ENCODE results near the gene MSMP.

MSMP gene

GRCh38 chr9:35769763-35770162, 15.7 kb upstream of the MSMP start:
- H3K4me3 ChIP-seq (ENCODE audit: low read length): no peak overlapping the region
- H3K36me3 ChIP-seq (ENCODE audit: control insufficient read depth, low read depth, low read length): no peaks in the 10 kb centered on the region
- no peak overlapping the region for H3K27ac ChIP-seq (ENCODE audit: low read length)
- no peaks in the 10 kb centered on the region for H3K27me3 ChIP-seq (ENCODE audit: control insufficient read depth, insufficient read depth, low read length)
- H3K9ac ChIP-seq (ENCODE audit: low read length): no peak overlapping the region
- H3K9me3 ChIP-seq (ENCODE audit: control insufficient read depth, low read depth, low read length): no peaks in the 10 kb centered on the region
- no peaks in the 10 kb centered on the region for H3K4me1 ChIP-seq (ENCODE audit: control insufficient read depth, low read depth, low read length)

GRCh38 chr9:35767458-35767857, 13.4 kb upstream of the MSMP start:
- Histone ChIP-seq H3K36me3 (ENCODE audit: control insufficient read depth, low read depth, low read length) (no peaks in the 10 kb centered on the region), H3K27ac (ENCODE audit: low read length) (no peak overlapping the region), H3K9ac (ENCODE audit: low read length) (no peak overlapping the region), H3K27me3 (ENCODE audit: control insufficient read depth, insufficient read depth, low read length) (no peaks in the 10 kb centered on the region), H3K9me3 (ENCODE audit: control insufficient read depth, low read depth, low read length) (no peaks in the 10 kb centered on the region), H3K4me3 (ENCODE audit: low read length) (no peak overlapping the region), H3K4me1 (ENCODE audit: control insufficient read depth, low read depth, low read length) (no peaks in the 10 kb centered on the region)

GRCh38 chr9:35766997-35767396, 12.9 kb upstream of the MSMP start:
- no peaks in the 10 kb centered on the region for H3K4me1 ChIP-seq (ENCODE audit: control insufficient read depth, low read depth, low read length)
- H3K9ac ChIP-seq (ENCODE audit: low read length): no peak overlapping the region
- H3K36me3 ChIP-seq (ENCODE audit: control insufficient read depth, low read depth, low read length): no peaks in the 10 kb centered on the region
- H3K9me3 ChIP-seq (ENCODE audit: control insufficient read depth, low read depth, low read length): no peaks in the 10 kb centered on the region
- H3K27me3 ChIP-seq (ENCODE audit: control insufficient read depth, insufficient read depth, low read length): no peaks in the 10 kb centered on the region
- no peak overlapping the region for H3K4me3 ChIP-seq (ENCODE audit: low read length)
- no peak overlapping the region for H3K27ac ChIP-seq (ENCODE audit: low read length)

GRCh38 chr9:35763803-35764202, 9.7 kb upstream of the MSMP start:
- Histone ChIP-seq H3K4me3 (ENCODE audit: low read length) (no peak overlapping the region), H3K9me3 (ENCODE audit: control insufficient read depth, low read depth, low read length) (no peaks in the 10 kb centered on the region), H3K27ac (ENCODE audit: low read length) (no peak overlapping the region), H3K4me1 (ENCODE audit: control insufficient read depth, low read depth, low read length) (no peaks in the 10 kb centered on the region), H3K9ac (ENCODE audit: low read length) (no peak overlapping the region), H3K36me3 (ENCODE audit: control insufficient read depth, low read depth, low read length) (no peaks in the 10 kb centered on the region), H3K27me3 (ENCODE audit: control insufficient read depth, insufficient read depth, low read length) (no peaks in the 10 kb centered on the region)

DNA sequence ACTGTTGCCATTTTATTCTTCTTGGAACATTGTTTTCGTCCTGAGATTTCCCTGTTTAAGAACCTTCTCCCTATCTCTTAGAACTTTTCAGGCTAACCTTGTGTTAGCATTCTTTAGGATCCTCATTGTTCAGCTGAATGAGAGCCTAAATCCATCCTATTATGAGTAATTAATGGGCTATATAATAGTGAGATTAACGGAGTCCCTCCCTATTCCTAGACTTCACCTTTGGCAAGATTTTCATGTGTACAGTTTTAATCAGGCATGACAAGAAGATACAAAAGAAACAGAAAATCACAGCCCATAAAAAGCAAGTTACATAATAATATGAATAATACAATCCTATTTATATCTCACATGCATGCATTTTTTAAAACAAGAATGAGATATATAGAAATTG, 9.1 kb upstream of the MSMP start:
- no peak overlapping the region for H3K4me3 ChIP-seq (ENCODE audit: low read length)
- no peaks in the 10 kb centered on the region for H3K27me3 ChIP-seq (ENCODE audit: control insufficient read depth, insufficient read depth, low read length)
- H3K9me3 ChIP-seq (ENCODE audit: control insufficient read depth, low read depth, low read length): no peaks in the 10 kb centered on the region
- H3K9ac ChIP-seq (ENCODE audit: low read length): no peak overlapping the region
- H3K36me3 ChIP-seq (ENCODE audit: control insufficient read depth, low read depth, low read length): no peaks in the 10 kb centered on the region
- H3K27ac ChIP-seq (ENCODE audit: low read length): no peak overlapping the region
- H3K4me1 ChIP-seq (ENCODE audit: control insufficient read depth, low read depth, low read length): peaks cover 2% of the 10 kb centered on the region

DNA sequence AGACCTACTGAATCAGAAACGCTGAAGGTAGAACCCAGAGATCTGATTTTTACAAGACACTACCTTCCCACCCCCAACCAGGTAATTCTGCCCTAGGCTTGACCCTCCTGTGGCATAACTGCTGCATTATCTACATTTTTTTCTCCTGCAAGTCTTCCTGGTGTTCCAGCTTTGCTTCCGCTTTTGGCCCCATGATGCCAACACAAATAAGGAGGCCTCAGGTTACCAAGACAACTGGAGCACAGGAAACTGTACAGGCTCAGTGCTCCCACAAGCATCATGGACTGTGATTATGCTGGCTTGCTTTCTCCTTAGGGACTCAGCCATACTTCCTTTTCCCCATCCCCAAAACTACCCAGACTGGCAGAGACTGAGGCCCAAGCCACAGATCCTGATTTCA, 6.6 kb upstream of the MSMP start:
- Histone ChIP-seq H3K9me3 (ENCODE audit: control insufficient read depth, low read depth, low read length) (no peaks in the 10 kb centered on the region), H3K27ac (ENCODE audit: low read length) (no peak overlapping the region), H3K4me1 (ENCODE audit: control insufficient read depth, low read depth, low read length) (peaks cover 6% of the 10 kb centered on the region), H3K4me3 (ENCODE audit: low read length) (no peak overlapping the region), H3K36me3 (ENCODE audit: control insufficient read depth, low read depth, low read length) (no peaks in the 10 kb centered on the region), H3K9ac (ENCODE audit: low read length) (no peak overlapping the region), H3K27me3 (ENCODE audit: control insufficient read depth, insufficient read depth, low read length) (no peaks in the 10 kb centered on the region)

- H3K27ac ChIP-seq (ENCODE audit: low read length): no peak overlapping the region
- no peaks in the 10 kb centered on the region for H3K27me3 ChIP-seq (ENCODE audit: control insufficient read depth, insufficient read depth, low read length)
- H3K4me3 ChIP-seq (ENCODE audit: low read length): no peak overlapping the region
- no peak overlapping the region for H3K9ac ChIP-seq (ENCODE audit: low read length)
- H3K36me3 ChIP-seq (ENCODE audit: control insufficient read depth, low read depth, low read length): no peaks in the 10 kb centered on the region
- peaks cover 6% of the 10 kb centered on the region for H3K4me1 ChIP-seq (ENCODE audit: control insufficient read depth, low read depth, low read length)
- no peaks in the 10 kb centered on the region for H3K9me3 ChIP-seq (ENCODE audit: control insufficient read depth, low read depth, low read length)
Observed at GRCh38 chr9:35759795-35760194, 5.7 kb upstream of the MSMP start.

- Histone ChIP-seq H3K36me3 (ENCODE audit: control insufficient read depth, low read depth, low read length) (peaks cover 4% of the 10 kb centered on the region), H3K4me3 (ENCODE audit: low read length) (peak overlapping the region; percentile 76), H3K27me3 (ENCODE audit: control insufficient read depth, insufficient read depth, low read length) (no peaks in the 10 kb centered on the region), H3K9ac (ENCODE audit: low read length) (no peak overlapping the region), H3K27ac (ENCODE audit: low read length) (no peak overlapping the region), H3K9me3 (ENCODE audit: control insufficient read depth, low read depth, low read length) (no peaks in the 10 kb centered on the region), H3K4me1 (ENCODE audit: control insufficient read depth, low read depth, low read length) (peaks cover 6% of the 10 kb centered on the region)
Observed at GRCh38 chr9:35758475-35759050, 4.5 kb upstream of the MSMP start.

DNA sequence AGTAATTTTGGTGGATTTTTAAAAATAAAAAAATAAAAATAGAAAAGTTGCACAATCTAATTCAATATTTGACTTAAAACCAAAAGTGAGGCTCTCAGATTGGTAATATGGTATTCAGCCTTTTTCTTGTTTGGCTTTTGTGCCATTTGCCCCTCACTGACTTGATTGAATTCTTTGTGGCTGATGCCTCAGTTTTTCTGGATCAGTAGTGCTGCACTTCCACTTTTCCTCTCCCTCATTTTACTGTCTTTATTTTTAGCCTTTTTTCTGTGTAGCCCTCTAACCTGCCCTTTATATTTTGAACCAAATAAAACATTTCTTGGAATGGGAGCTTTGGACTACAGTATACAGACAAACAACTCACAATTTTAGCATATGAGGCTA, 3.8 kb upstream of the MSMP start:
- Histone ChIP-seq H3K4me1 (ENCODE audit: control insufficient read depth, low read depth, low read length) (peaks cover 6% of the 10 kb centered on the region), H3K9ac (ENCODE audit: low read length) (peak overlapping the region; percentile 77), H3K27ac (ENCODE audit: low read length) (no peak overlapping the region), H3K27me3 (ENCODE audit: control insufficient read depth, insufficient read depth, low read length) (no peaks in the 10 kb centered on the region), H3K4me3 (ENCODE audit: low read length) (peak overlapping the region; percentile 76), H3K36me3 (ENCODE audit: control insufficient read depth, low read depth, low read length) (peaks cover 10% of the 10 kb centered on the region), H3K9me3 (ENCODE audit: control insufficient read depth, low read depth, low read length) (no peaks in the 10 kb centered on the region)

DNA sequence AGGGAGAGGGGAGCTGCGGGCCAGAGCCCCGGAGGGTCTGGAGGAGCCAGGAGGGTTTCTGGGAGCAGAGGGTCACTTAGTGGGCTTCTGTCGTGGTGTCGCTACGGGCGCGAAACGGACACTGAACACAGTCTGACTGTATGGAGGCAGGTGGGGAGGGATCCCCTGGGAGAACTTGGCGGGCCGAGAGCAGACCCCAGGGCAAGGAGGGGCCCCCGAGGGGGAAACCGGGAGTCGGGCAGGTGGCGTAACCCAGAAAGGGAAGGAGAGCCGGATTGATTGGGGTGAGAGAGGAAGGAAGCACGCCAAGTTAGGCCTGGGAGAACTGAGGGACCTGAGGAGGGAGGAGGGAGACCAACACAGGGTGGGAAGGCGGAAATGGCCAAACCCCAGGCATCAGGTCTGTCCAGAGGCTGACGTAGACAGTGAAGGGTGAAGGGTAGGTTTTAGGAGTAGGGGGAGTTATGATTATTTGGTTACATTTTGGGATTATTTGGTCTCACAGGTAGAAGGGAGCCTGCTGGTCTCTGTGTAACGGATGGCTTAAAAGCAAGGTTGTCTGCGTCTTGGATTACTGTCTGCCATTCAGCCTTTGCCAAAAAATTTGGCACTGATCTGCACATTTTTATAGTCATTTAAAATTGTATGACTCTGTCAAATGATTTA, 3.3 kb upstream of the MSMP start:
- H3K9ac ChIP-seq (ENCODE audit: low read length): peak overlapping the region; percentile 77
- peak overlapping the region; percentile 44 for H3K27ac ChIP-seq (ENCODE audit: low read length)
- H3K9me3 ChIP-seq (ENCODE audit: control insufficient read depth, low read depth, low read length): no peaks in the 10 kb centered on the region
- peaks cover 15% of the 10 kb centered on the region for H3K36me3 ChIP-seq (ENCODE audit: control insufficient read depth, low read depth, low read length)
- peak overlapping the region; percentile 76 for H3K4me3 ChIP-seq (ENCODE audit: low read length)
- H3K27me3 ChIP-seq (ENCODE audit: control insufficient read depth, insufficient read depth, low read length): no peaks in the 10 kb centered on the region
- H3K4me1 ChIP-seq (ENCODE audit: control insufficient read depth, low read depth, low read length): peaks cover 6% of the 10 kb centered on the region

DNA sequence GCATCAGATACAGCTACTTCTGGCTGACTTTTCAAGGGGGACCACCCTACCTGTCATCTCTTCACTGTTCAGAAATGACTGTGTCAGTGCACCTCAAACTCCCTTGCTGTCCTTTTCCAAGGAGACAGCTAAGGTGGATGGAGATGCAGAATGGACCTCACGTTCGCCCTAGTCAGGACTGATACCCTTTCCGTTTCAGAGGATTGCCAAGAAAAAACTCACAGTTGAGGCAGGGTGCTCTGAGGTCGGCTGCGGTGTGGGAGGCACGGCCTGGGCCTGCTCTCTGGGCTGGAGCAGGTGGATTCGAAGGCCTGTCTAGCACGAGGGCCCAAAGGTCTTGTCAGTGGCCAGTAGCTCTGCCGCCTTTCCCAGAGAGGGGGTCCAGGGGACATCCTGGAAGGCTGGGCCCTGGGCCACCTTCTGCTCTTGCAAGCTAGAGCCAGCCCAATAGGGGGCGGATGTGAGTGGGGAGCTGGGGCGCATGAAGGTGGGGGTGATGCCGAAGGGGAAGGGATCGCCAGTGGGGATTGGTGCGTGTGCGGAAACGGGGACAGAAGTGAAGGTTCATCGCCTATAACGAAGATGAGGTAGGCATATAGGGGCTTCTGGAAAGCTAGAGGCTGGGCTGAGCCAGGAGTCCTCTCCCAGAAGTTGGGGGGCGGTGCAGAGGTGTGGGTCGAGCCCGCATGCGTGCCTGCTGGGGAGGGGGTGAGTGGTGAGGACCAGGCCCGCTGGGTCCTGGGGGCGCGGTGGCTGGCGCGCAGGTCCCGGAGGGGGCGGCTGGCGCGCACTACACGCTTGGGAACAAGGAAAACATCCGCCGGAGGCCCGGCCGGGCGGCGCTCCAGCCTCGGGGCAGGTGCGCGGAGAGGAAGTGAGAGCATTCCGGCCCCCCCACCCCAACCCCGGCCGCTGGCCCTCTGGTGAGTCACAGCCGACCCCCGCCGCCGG, 2.5 kb upstream of the MSMP start:
- peak overlapping the region; percentile 76 for H3K4me3 ChIP-seq (ENCODE audit: low read length)
- H3K27me3 ChIP-seq (ENCODE audit: control insufficient read depth, insufficient read depth, low read length): no peaks in the 10 kb centered on the region
- peaks cover 21% of the 10 kb centered on the region for H3K36me3 ChIP-seq (ENCODE audit: control insufficient read depth, low read depth, low read length)
- H3K4me1 ChIP-seq (ENCODE audit: control insufficient read depth, low read depth, low read length): peaks cover 6% of the 10 kb centered on the region
- no peaks in the 10 kb centered on the region for H3K9me3 ChIP-seq (ENCODE audit: control insufficient read depth, low read depth, low read length)
- H3K27ac ChIP-seq (ENCODE audit: low read length): no peak overlapping the region
- H3K9ac ChIP-seq (ENCODE audit: low read length): peak overlapping the region; percentile 77
